GM12801 (cell line): ENCODE measurements around the gene ANKRD34A.

Source experiments
- TF ChIP-seq, protein P1 (sequence below): IDR thresholded peaks from one replicate; pipeline ENCODE4 v1.5.1; 2011; ENCODE audit warnings: control low read depth; ENCODE audit not compliant: insufficient read length; ENCODE audit errors: extremely low read depth

ANKRD34A gene

DNA sequence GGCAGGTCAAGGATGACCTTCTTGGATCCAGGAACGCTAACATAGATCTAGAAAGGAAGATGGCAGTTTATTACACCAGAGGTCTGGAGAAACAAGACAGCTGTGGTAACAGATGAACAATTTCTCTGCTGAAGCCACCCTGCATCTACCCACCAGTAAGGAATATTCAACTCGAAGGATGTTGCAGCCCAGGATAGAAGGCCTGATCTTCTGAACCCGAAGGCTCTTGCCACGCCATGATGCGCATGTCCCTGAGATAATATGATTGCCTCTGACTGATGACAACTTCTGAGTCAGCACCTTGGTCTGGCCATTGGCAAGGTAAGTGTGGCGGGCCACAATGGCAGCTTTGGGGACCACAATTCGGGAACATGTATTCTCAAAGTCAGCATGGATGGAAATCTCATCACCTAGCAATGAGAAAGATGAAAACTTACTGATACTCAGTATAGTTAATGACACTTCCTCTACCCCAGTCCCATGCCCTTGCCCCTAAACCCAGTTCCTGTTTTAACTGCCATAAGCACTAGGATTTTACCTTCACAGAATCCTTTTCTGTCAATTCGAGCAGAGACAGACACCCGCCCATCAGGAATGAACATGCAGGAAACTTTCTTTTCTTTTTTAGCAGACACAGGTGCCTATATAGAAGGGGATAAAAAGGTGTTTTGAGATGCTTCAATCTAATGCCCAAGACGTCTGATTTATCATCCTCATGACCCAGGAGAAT lies 30.2 kb upstream of the ANKRD34A start:
- TF ChIP-seq, protein P1, sequence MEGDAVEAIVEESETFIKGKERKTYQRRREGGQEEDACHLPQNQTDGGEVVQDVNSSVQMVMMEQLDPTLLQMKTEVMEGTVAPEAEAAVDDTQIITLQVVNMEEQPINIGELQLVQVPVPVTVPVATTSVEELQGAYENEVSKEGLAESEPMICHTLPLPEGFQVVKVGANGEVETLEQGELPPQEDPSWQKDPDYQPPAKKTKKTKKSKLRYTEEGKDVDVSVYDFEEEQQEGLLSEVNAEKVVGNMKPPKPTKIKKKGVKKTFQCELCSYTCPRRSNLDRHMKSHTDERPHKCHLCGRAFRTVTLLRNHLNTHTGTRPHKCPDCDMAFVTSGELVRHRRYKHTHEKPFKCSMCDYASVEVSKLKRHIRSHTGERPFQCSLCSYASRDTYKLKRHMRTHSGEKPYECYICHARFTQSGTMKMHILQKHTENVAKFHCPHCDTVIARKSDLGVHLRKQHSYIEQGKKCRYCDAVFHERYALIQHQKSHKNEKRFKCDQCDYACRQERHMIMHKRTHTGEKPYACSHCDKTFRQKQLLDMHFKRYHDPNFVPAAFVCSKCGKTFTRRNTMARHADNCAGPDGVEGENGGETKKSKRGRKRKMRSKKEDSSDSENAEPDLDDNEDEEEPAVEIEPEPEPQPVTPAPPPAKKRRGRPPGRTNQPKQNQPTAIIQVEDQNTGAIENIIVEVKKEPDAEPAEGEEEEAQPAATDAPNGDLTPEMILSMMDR: no peak

DNA sequence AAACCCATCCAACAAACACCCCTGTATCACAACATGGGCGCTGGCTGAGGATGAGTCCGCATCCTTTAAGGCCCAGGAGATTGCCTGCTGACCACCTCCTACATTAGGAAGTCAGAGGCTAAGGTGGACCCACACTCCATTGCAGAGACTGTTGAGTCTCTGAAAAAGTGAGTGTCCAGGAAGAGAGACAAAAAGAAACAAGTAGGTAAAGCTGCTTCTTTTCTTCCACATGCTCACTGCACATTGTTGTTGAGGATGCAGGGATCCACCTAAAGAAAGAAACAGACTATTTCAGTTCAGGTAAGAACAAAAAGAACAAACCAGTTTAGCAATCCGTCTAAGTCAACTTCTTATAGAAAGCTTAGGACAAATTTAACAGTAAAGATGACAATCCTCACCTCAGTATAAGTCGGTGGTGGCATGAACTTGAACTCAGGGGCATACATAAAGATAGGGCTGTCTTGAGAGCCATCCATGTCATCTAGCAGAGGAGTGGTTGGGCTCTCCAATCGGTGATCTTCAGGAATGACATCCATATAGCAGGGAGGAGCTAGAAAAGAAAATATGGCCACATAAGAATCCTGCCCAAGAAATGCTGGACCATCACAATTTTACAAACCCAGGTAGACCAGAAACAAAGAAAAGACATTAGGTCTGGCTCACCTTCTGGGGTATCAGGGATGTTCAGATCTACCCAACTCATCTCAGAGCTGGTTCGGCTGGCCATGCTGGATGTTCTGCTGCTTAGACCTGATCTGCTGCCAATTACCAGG lies 29.4 kb upstream of the ANKRD34A start:
- TF ChIP-seq, protein P1: no peak

DNA sequence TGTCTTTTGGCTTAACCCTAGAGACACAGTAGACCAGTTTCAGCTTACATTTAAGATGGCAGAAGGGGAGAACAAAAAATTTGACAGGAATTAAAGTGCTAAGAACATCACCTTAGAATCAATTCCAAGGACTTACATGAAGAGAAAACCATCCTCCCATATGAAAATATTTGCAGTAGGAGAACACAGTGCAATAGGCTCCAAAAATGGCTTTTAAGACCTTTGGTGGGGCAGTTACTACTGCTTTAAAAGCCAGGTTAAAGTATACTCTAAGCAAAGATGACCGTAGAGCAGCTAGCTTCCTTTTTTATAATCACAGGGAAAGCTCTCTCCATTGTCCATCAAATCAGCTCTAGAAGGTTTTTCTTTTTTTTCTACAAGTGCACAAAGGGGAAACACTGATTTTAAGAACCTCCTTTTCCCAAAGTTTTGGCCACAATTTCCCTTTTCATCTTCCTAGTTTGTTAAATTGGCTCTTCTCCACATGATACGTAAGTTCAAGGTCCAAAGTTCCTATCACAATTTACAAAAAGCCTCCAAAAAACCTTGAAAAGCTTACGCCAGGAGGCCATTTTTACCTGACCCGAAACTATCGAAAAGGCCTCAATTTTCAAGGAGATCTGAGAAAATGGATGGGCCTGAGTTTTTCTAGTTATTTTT lies 28.7 kb upstream of the ANKRD34A start:
- TF ChIP-seq, protein P1: no peak

DNA sequence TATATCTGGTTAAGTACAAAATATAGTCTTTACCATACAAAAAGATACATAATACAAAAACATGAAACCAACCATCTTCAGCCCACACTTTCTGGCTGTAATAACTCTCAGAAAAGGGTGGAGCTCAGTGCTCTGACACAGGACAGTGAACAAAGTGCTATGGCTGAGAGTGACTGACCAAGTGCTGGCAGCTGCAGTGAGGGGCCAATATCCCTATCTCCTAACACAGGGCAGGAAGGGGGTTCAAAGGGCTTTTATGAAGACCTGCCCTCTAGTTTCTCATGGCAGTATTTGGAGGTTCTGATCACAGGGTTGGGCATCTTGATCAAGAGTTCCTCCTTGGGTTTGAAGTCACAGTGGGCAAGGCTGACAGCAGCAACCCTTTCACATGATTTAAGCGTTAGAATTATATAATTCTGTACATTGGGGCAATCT lies 28.1 kb upstream of the ANKRD34A start:
- TF ChIP-seq, protein P1: no peak

DNA sequence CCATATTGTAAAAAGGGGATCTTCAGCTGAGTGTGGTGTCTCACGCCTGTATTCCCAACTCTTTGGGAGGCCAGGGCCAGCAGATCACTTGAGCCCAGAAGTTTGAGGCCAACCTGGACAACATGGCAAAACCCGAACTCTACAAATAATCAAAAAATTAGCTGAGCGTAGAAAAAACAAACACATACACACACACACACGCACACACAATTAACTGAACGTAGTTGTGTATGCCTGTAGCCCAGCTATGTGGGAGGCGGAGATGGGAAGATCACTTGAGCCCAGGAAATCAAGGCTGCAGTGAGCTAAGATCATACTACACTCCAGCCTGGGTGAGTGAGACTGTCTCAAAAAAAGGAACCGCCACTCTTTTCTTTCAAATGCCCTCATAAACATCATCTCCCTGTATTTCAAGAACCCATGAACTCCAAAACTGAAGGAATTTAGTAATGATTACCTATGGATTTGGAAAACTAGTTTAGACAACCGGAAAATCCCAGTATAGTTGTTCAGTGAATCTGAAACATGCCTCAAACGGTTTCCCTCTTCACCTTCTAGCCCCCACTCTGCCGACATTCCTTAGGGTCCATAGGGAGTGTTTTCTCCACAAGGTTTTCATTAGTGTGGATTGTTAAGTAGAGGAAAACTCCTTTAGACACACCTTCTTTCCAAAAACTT lies 27.5 kb upstream of the ANKRD34A start:
- TF ChIP-seq, protein P1: no peak

DNA sequence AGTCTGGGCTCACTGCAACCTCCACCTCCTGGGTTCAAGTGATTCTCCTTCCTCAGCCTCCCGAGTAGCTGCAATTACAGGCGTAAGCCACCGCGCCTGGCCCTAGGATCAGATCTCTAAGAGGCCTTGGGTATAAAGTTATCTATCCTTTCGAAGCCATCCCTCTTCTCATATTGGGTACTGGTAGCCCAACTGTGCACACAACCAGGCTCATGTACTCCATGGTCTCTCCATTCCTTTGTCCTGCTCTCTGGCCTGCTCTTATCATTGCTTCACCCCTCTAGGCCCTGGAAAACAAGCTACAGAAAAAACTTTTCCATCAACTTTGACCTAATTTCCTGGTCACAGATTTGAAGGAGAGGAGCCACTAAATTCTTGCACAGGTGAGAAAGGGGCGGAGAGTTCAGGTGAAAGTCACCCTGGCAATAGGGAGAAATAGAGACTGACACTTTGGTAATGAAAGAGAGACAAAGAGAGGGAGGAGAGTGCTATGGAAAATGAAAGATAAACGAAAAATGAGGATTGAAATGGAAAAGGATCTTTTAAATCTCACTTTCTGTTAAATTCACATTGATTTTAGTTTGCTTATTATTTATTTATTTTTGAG lies 26.0 kb upstream of the ANKRD34A start:
- TF ChIP-seq, protein P1: no peak
